Right ventricle myocardium inferior (tissue), 1 donor: ENCODE results near the gene COQ3. TPM values are rescaled to one million over a fixed set of nuclear protein-coding genes. Genes with fewer than 3 reads are reported as not detected.

Experiments
- ATAC-seq: fragments of 200-7000 bp; cut with Tn5 transposase; one replicate; pipeline ENCODE4 v1.9.1; 2020; ENCODE audit warnings: mild to moderate bottlenecking, moderate library complexity
- DNase-seq: peaks from one replicate; pipeline ENCODE4 v3.0.0; 2021; ENCODE audit errors: missing footprints
- intact Hi-C: fragments of 100-400 bp; cut with DNase I; formaldehyde crosslinking; loops from one replicate; pipeline ENCODE4 v1.11.0; 2022
- total RNA-seq: library from RNA; stranded (reverse); fragmentation: NEBNext Ultra II Directional; extraction: Animal tissue kit (Norgen Biotek cat#: 25700); gene quantifications from one replicate; pipeline ENCODE4 v1.2.1, GENCODE V29; 2021
- donor health status: DM: no; HTN: yes; CAD: no; lungs with severe emphysema.

COQ3 gene
- total RNA-seq, 1 donor from 2014 or later, result 31.4 TPM

DNA sequence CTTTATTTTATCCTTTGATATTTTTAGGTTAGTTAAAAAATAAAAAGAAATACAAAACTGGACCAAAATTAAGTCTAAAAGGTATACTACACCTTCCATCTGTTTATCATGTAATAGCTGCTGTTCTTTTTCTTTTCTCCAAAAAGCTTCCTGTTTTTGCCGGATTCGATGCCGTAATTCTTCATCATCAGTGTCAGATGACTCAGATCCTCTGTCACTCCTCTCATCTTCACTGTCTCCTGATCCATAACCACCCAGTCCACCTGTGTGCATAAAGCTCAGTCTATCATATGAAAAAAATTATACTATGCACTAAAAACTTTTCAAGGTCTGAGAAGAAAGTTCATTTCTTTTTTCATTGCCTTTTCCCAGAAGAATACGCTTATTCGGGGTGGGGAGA, 8.5 kb upstream of the COQ3 start:
- no peak for DNase-seq
- intact Hi-C loops, result no loop called here
- no peak for ATAC-seq

DNA sequence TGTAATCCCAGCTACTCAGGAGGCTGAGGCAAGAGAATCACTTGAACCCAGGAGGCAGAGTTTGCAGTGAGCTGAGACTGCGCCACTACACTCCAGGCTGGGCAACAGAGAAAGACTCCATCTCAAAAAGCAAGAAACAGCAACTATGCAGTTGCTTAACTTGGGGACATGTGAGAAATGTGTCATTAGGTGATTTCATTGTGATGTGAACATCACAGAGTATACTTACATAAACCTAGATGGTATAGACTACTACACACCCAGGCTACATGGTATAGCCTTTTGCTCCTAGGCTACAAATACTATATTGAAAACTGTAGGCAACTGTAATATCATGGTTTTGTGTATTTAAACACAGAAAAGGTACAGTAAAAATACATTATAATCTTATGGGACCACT, 3.3 kb upstream of the COQ3 start:
- intact Hi-C loops, result loop anchor here (10.0 kb wide), 1 partner anchor 148 kb away; no protein-coding TSS in a partner anchor
- DNase-seq (no peak), ATAC-seq (no peak)

DNA sequence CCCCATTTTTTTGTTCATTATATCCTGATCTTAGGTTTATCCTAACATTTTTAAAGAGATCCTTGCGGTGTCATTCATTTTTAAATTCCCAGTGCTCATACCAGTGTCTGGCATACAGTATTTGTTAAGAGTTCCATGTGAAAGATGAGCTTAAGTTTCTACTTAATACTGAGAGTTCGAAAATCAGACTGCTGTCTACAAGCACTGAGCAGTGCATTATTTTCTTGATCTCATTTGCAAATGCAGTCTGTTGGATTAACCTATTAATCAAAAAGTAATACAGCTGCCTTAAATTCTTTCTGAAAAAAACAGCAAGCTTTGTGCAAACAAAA, 663 bp downstream of the COQ3 start:
- DNase-seq (no peak), ATAC-seq (peak; percentile 6)
- intact Hi-C loops, result loop anchor here (10.0 kb wide), 1 partner anchor 151 kb away; no protein-coding TSS in a partner anchor

DNA sequence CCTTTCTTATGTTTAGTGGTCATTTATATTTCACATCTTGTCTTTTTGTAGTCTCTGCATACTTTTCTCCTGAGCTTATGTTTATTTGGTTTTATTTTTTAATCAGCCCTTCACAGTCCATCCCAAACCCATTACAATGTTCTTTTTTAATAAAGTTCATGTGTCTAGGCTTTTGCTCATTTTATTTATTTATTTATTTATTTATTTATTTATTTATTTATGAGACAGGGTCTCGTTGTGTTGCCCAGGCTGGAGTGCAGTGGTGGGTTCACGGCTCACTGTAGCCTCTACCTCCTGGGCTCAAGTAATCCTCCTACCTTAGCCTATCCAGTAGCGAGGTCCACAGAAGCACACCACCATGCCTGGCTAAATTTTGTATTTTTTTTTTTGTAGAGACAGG, 3.1 kb downstream of the COQ3 start:
- DNase-seq (no peak), ATAC-seq (no peak)
- intact Hi-C loops, result loop anchor here (10.0 kb wide), 1 partner anchor 154 kb away; no protein-coding TSS in a partner anchor

DNA sequence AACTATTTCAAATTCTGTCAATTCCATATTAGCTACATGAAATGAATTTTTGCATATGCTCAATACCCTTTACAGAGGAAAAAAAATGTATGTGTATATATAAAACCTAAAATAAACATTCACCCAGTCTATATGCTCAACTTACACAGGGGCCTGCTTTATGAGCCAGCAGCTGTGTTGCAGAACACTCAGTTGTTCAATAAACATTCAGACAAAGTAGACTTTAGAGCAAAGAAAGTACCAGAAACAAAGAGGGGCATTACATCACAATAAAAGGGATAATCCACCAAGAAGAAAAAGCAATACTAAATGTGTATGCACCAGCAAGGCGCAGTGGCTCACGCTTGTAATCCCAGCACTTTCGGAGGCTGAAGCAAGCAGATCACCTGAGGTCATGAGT, 9.5 kb downstream of the COQ3 start:
- intact Hi-C loops, result no loop called here
- ATAC-seq (no peak), DNase-seq (no peak)

DNA sequence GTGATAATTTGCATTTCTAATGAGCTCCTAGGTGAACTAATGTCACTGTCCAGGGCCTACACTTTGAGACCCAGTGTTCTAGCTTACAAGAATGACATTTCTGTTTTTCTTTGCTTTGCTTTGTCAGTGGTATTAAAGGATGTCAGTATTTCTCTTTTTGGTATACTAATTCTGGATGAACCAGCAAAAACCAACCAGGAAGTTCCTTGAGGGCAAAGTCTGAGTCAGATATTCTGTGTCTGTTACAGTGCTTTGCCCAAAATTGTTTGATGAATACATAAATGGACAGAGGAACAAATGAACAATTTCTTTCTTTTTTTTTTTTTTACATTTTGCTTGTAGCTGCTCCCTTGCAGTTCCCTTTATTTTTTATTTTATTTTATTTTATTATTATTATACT, 15.4 kb downstream of the COQ3 start:
- intact Hi-C loops, result no loop called here
- DNase-seq, result no peak
- ATAC-seq, result no peak

DNA sequence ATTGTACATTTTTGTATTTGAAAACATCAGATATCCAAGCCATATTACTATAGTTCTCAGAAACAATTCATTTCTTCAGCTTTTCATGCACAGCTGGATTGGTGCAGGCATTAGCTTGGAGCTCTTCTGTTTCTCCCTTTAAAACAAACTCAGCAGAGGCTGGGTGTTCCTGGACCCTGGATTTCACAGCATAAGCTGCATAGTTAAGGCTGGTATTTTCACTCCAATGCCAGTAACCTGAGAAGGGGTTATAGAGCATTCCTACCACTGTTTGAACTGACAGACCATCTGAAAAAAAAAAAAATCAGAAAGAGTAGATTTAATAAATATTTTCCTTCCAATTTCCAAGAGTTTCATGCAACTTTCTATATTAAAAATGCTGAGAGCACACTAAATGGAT, 24.5 kb downstream of the COQ3 start:
- intact Hi-C loops, result no loop called here
- ATAC-seq, result no peak
- no peak for DNase-seq

DNA sequence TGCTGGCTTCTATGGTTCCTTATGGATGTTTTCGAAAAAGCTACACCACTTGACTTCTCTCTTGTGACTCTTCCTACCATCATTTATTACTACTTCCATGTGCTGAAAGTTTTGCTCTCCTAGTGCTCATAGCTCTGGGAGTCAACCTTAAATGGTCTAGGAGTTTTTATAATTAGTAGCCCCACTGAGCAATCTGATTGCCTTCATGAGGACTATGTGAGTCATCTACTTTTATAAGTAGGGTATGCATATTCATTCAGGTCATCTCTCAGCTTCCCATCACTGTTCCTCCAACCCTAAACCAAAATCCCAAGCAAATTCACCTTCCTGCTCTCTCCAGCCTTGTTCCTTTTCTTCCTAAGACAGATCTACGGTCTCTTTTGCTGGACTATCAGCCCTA, 27.1 kb downstream of the COQ3 start:
- ATAC-seq, result no peak
- no peak for DNase-seq
- intact Hi-C loops, result no loop called here

DNA sequence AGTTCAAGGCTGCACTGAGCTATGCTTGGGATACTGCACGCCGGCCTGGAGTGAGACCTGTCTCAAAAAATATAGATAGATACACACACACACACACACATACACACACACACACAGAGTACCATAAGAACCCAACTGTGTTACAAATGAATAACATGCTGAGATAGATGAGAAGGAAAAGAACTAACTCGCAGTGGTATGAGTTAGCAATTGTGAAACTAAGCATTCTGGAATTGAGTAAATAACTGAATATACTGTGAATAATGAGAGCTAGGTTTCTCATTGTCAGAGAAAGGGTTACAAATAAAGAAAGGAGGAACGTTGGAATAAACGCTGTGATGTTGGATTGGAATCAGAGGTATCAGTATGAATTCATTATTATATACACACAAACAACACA, 30.0 kb downstream of the COQ3 start:
- intact Hi-C loops, result no loop called here
- no peak for ATAC-seq

DNA sequence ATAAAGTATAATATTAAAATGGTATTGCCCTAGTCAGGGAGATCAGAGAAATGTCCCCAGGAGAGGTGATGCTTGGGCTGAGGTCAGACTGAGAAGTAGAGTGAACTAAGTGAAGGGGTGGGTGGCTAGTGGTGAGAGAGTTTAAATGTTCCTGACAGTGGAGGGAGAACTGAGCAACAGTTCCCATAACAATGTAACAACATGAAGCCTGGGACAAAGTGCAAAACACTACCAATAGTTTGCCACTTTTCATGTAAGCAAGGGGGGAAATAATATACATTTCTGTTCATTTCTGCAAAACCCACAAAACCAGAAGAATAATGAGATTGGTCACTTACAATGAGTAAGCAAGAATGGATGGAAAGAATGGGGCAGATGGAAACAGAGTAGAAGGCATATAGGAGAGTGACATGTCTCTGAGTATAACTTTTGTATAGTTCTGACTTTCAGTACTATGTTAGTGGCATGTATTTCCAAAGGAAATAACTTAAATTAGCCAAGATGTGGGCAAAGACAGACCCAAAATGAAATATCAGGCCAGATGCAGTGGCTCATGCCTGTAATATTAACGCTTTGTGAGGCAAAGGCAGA, 31.2 kb downstream of the COQ3 start:
- DNase-seq (no peak), ATAC-seq (no peak)
- intact Hi-C loops, result no loop called here

More for the DNA sequence above, 30.0 kb downstream of the COQ3 start:
- no peak for DNase-seq

DNA sequence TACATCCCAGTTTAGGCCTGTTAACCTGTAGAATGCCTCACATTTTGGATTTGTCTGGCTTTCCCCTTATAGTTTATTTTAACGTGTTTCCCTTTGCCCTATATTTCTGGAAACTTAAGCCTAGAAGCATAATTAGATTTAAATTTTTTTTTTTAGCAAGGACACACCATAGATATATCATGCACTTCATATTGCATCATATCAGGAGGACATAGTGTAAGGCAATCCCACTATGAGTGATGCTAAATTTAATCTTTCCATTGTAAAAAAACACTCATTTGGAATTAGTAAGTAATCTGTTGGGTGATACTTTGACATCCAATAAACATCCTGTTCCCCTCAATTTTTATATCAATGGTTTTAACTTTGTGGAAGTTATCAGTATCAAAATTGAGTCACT, 34.2 kb downstream of the COQ3 start:
- no peak for DNase-seq
- intact Hi-C loops, result no loop called here
- no peak for ATAC-seq

DNA sequence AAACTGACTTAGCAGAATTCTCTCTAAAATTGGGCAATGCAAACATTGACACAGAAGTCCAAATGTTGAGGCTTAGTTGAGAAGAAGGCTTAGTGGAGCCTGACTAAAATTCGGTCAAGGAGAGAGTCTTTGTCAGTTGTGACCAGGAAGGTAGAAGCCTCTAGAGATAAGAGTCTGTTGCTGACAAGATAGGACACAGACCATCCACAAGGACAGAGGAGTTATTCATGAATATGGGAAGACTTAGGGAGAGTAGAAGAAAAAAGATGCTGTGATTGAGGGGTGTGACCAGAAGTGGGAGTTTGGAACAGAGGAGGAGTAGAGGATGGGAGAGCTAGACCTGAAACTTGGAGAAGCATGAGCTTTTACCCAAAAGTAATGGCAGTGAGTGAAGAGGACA, 37.4 kb downstream of the COQ3 start:
- DNase-seq (no peak), ATAC-seq (no peak)
- intact Hi-C loops, result no loop called here

DNA sequence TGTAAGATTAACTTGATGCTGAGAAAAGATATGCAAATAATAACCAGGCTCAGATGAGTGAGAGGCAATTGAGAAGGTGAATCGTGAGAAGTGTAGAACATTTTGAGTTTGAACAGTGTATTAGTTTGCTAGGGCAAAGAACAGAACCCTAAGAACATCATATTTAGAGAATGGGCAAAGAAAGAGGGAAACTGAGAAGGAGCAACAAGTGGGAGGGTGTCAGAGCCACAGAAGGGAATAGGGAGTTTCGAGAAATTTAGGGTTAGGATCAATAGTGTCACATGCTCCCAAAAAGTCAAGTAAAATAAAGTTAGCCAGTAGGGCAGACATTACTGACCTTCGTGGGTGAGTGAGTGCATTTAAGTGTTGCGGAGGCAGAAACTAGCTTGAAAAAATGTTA, 39.0 kb downstream of the COQ3 start:
- intact Hi-C loops, result no loop called here
- DNase-seq, result no peak

DNA sequence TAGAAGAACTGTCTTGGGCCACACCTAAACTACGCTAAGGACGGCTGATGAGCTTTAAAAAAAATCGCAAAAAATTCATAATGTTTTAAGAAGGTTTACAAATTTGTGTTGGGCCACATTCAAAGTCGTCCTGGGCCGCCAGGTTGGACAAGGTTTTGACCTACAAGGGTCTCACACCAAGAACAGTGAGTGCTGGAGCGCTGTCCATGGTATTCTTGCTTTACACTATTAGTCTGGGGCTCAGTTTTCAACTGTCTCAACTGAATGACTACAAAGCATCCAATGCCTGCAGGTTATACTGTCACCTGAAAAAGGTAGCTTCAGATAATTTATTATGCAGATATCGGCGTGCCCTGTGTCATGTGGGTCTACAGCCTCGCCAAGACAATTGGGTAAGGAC, 40.9 kb downstream of the COQ3 start:
- intact Hi-C loops, result no loop called here
- DNase-seq (no peak), ATAC-seq (no peak)

More for the DNA sequence above, 39.0 kb downstream of the COQ3 start:
- ATAC-seq, result no peak

DNA sequence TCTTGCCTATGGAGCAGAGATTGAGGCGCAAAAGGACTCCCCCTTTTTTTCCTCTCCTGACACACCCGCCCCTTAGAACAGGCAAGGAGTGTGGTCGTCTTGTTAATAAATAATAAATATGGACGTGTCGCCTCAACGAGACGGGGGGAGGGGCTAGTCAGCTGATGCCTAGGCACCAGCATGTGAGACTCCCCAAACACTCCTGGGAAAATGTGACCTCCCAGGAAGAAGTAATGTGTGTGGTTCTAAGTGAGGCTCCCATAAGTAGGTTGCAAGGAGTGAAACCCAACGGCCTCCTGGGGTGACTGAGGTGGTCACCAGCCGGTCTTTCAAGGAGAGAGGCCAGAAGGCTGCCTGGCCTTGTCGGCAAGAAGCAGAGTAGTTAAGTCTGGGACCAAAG, 43.4 kb downstream of the COQ3 start:
- intact Hi-C loops, result no loop called here
- ATAC-seq (no peak), DNase-seq (no peak)

DNA sequence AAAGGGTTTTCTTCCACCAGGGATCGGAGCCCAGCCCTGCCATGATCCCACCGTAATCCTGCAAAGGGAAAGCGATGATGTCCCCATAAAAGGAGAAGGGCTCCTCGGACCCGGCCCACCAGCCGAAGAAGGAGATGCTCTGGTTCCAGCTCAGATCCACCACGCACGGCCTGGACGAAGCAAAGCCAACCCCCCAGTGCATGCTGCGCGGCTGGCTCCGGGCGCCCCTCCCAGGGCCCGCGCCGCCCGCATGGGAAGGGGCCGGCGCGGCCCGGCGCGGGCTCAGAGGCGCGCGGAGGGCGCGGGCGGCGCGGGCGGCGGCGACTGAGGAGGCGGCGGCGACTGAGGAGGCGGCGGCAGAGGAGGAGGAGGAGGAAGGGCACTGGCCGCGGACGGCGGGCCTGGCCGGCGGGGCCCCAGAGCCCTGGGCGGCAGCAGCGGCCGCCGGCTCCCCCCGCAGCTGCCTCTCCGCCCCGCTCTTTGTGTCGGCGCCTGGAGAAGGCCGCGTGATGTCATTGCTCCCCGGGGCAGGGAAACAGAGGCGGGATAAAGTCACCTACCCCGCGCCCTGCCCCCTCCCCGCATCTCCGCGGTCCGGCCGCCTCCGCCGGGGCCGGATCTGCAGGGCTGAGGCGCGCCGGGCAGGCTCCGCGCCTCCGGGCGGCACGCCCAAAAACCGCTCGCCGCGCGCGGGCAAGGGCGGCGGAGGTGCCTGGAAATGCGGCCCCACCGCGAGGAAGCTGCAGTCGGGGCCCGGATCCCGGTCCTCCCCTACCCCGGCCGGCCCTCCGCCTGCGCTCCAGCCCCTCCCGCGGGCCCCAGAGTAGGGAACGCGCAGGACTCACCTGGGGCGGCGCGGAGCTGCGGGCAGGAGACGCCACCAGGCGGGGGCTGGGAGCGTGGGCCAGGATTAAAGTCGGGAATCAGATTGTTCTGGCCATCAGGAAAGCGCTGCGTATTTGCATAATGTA, 44.5 kb downstream of the COQ3 start, which contains the start of gene FAXC:
Gene FAXC (minus strand): TSS at position 504 of the 971 bp plus-strand sequence. CDS start 302 bp downstream, at position 202.
- ATAC-seq, result peak; percentile 44
- intact Hi-C loops, result no loop called here
- peak; percentile 55 for DNase-seq

DNA sequence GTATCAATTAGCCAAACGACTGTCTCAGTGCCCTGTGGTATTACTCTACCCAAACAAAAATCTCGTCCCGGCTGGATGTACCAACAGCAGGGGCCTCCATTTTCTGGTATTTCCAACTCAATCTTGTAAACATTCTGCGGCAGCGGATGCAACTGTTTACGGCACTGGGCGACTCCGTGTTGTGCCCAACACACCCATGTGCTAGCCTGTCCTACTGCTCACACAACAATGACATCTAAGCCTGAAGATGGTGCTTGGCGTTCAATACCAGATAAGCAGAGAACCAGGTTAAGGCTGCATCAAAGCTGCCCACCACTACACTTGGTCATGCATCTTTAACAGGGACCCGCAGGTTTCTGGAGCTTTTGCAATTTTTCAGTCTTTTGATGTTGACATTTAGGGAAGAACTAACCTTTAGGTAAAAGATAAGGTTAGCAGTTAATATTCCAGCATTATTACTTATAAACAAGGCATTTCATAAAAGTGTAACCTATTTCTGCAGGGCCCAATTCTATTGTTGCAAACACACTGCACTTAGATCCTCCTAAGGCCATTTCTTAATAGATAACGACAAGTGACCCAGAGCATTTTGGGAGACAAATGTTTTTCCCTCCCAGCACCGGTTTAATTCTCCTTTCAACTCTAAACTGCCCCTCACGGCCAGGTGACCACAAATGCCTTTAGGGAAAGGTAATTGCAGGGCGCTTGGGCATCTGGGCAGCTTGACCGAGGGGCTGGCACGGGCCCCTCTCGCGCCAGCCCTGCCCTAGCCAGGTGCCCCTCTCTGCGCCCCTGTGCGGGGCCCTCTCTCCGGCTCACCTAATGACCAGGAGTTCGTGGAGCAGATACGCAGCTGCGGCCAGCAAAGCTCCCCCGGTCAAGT, 45.5 kb downstream of the COQ3 start:
- ATAC-seq (no peak), DNase-seq (no peak)
- intact Hi-C loops, result no loop called here

DNA sequence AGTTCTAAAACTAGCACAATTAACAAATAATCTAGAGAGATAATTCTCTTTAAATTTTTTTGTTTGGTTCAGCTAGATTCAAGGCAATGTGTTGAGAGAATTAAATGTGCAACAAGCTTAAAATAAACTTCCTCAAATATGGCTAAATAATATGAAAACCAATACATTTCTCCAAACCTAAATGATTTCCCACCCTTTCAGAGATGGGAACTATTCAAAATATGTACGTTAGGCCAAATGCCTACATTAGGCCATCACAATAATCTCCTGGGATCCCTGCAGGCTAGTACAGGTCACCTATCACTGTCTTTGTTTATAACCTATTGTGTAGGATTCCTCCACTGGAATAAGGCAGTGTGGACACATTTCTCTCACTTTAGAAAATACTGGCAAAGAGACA, 46.2 kb downstream of the COQ3 start:
- ATAC-seq (no peak), DNase-seq (no peak)
- intact Hi-C loops, result no loop called here

DNA sequence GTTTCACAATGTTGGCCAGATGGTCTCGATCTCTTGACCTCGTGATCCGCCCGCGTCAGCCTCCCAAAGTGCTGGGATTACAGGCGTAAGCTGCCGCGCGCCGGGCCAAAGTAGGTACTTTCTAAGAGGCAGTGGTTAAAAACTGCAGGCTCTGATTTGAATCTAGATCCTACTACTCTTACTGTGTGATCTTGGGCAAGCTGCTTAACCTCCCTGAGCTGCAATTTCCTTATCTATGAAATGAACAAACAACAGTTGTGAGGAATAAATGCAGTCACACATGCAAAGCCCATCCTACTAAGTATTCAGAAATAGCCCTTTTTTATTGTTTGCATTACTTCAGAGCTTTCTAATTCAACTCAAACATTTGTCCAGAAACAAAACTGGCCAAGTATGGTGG, 47.4 kb downstream of the COQ3 start:
- no peak for ATAC-seq
- intact Hi-C loops, result no loop called here

More for the DNA sequence above, 47.4 kb downstream of the COQ3 start:
- no peak for DNase-seq
